Measurements from ENCODE around the gene MS4A15. TPM values are rescaled to one million over a fixed set of nuclear protein-coding genes. Genes with fewer than 3 reads are reported as not detected.
A peak's percentile ranks its signal among the peaks of the same experiment; 100 is the strongest.

Gene MS4A15
- total and polyA plus RNA-seq, 9 of the 15 experiments (the other 6 are each of a cell fraction or from before 2014, with no cell fraction given) = not detected

- Histone ChIP-seq H3K9me3 (replicated peaks; ENCODE audit: control insufficient read depth, insufficient read depth, low read depth, low read length) (no peaks in the 10 kb centered on the region), H3K4me2 (ENCODE audit: insufficient read depth, low read length) (no peak overlapping the region), H3K79me2 (ENCODE audit: control insufficient read depth, insufficient read depth, low read length) (no peaks in the 10 kb centered on the region), H3K27ac (ENCODE audit: extremely low read depth, low read depth, low read length) (no peak overlapping the region), H3K9ac (ENCODE audit: insufficient read depth in 1 of 2, low read depth in 2 of 2, low read length in 2 of 2) (no peak overlapping the region), H3K4me1 (replicated peaks in 1 of 2; ENCODE audit: control insufficient read depth in 2 of 2, insufficient read depth in 2 of 2, low read length in 2 of 2) (peaks cover 2 to 6% of the 10 kb centered on the region in 2 experiments; a peak in 1 of 5 replicates), H3K9me1 (ENCODE audit: control insufficient read depth, insufficient read depth, low read length) (no peaks in the 10 kb centered on the region), H4K20me1 (replicated peaks; ENCODE audit: control insufficient read depth, insufficient read depth, low read length) (no peaks in the 10 kb centered on the region), H3K36me3 (ENCODE audit: control insufficient read depth, insufficient read depth, low read length) (no peaks in the 10 kb centered on the region), H3K4me3 (no peak overlapping the region), H3K27me3 (ENCODE audit: control insufficient read depth in 2 of 2, insufficient read depth in 2 of 2, low read length in 2 of 2) (peaks cover 31 to 57% of the 10 kb centered on the region in 2 experiments), H2AFZ (ENCODE audit: low read depth, low read length) (no peak overlapping the region)
- in situ Hi-C loops (cut with MboI) (no loop called here), intact Hi-C loops (cut with micrococcal nuclease) (loop anchor here (2.0 kb wide), 1 partner anchor 63 kb away; no protein-coding TSS in a partner anchor)
- POLR2A ChIA-PET = interaction anchor here (0.6 to 1.7 kb wide), 4 partner anchors 11 to 558 kb away, joined by 3 to 4 read pairs (median 3); no protein-coding TSS in a partner anchor
- no peak for FAIRE-seq
- CTCF ChIA-PET (ENCODE audit: low intra/inter-chr PET ratio) = no interaction called here
- ATAC-seq = no peak
- BruUV-seq (replicated peaks) = no TSS peak
- WGBS (ENCODE audit: insufficient coverage, low coverage, missing lambda C conversion rate) = 5% methylated on average over 11 of the region's 11 CpGs
- no peak for DNase-seq (ENCODE audit: extremely low read depth in 1 of 4, low spot score in 3 of 4)
- TF ChIP-seq KHSRP (IDR thresholded peaks at IDR 0.05) = no peak
- TF ChIP-seq BCLAF1 (IDR thresholded peaks at IDR 0.05; ENCODE audit: borderline replicate concordance in 1 of 2, control insufficient read depth in 1 of 2, low read depth in 2 of 2, low read length in 1 of 2) = no peak
- TF ChIP-seq TEAD2 (tag; IDR thresholded peaks at IDR 0.05) = no peak
- no peak for TF ChIP-seq KDM2B (CRISPR knock-in tag; IDR thresholded peaks at IDR 0.05)
- TF ChIP-seq CTCF (IDR thresholded peaks at IDR 0.05 in 2 of 3, conservative IDR thresholded peaks at IDR 0.05 in 1 of 3; ENCODE audit: insufficient read depth in 2 of 3, low read depth in 1 of 3, low read length in 3 of 3) = 0 out of 6 replicates have a peak, but pooled peaks of 1 of the 3 experiments have one; percentile 17
- no peak for TF ChIP-seq CHD4 (IDR thresholded peaks at IDR 0.05; ENCODE audit: insufficient read depth, insufficient replicate concordance, low read depth, low read length, poor library complexity, severe bottlenecking)
- TF ChIP-seq ZNF740 (CRISPR knock-in tag; IDR thresholded peaks at IDR 0.05) = no peak
- TF ChIP-seq ZNF740 (tag; IDR thresholded peaks at IDR 0.05) = no peak
Measured at GRCh38 chr11:60763692-60764369, 7.2 kb downstream of the MS4A15 start.

Data from K562 (cell line).